ENCODE data around the gene ACAP1.
"Not testable (repeated sequence)": the region's sequence is repeated elsewhere in the genome, so short reads cannot be mapped to it uniquely, and the experiment has no call there.

ACAP1 gene

DNA sequence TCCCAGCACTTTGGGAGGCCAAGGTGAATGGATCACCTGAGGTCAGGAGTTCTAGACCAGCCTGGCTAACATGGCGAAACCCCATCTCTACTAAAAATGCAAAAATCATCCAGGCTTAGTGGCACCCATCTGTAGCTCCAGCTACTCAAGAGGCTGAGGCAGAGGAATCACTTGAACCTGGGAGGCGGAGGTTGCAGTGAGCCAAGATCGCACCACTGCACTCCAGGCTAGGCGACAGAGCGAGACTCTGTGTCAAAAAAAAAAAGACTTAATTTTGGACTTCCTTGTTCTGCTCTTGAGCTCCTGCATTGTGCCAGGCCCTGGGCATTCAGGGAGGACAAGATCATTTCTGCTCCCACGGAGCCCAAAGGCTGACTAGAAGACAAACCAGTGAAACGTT is 1.3 kb downstream of the ACAP1 start:
- not testable (repeated sequence) for H4K20me1 ChIP-seq (ENCODE audit: insufficient read depth, low read length)
- peak overlapping the region; percentile 93 for H3K4me2 ChIP-seq (ENCODE audit: low read length)

DNA sequence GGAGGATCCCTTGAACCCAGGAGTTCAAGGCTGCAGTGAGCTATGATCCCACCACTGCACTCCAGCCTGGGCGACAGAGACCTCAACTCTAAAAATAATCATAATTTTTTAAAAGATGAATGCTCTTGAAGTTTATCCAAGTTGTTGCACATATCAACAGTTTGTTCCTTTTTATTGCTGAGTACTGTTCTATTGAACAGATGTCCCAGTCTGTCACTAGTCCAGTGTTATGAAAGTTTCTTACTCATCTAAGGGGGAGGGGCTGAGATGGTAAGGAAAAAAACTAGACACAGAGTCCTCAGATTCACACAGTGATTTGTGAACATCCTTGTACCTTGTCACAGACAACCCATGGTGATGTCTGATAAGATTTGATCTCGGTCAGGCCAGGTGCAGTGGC is 3.9 kb downstream of the ACAP1 start:
- Histone ChIP-seq H3K9ac (ENCODE audit: low read length) (no peak overlapping the region), H3K27me3 (ENCODE audit: insufficient read depth, low read length) (no peaks in the 10 kb centered on the region), H4K20me1 (ENCODE audit: insufficient read depth, low read length) (no peaks in the 10 kb centered on the region), H2AFZ (ENCODE audit: low read length) (no peak overlapping the region), H3K9me3 (ENCODE audit: low read length) (no peaks in the 10 kb centered on the region), H3K4me2 (ENCODE audit: low read length) (no peak overlapping the region), H3K36me3 (ENCODE audit: insufficient read depth, low read length) (peaks cover 17% of the 10 kb centered on the region), H3K27ac (ENCODE audit: low read depth, low read length, poor library complexity, severe bottlenecking) (no peak overlapping the region), H3F3A (ENCODE audit: insufficient read depth, low read length) (no peaks in the 10 kb centered on the region), H3K9me2 (ENCODE audit: low read depth, low read length) (no peaks in the 10 kb centered on the region), H3K4me3 (ENCODE audit: low read depth, low read length, poor library complexity, severe bottlenecking) (no peak overlapping the region), H3K4me1 (ENCODE audit: insufficient read depth, low read length, severe bottlenecking) (peaks cover 28% of the 10 kb centered on the region), H3K79me2 (ENCODE audit: insufficient read depth, low read length) (no peaks in the 10 kb centered on the region)
- no peak for TF ChIP-seq EZH2 (IDR thresholded peaks at IDR 0.05; ENCODE audit: borderline replicate concordance, low read length)
- TF ChIP-seq, protein P1, sequence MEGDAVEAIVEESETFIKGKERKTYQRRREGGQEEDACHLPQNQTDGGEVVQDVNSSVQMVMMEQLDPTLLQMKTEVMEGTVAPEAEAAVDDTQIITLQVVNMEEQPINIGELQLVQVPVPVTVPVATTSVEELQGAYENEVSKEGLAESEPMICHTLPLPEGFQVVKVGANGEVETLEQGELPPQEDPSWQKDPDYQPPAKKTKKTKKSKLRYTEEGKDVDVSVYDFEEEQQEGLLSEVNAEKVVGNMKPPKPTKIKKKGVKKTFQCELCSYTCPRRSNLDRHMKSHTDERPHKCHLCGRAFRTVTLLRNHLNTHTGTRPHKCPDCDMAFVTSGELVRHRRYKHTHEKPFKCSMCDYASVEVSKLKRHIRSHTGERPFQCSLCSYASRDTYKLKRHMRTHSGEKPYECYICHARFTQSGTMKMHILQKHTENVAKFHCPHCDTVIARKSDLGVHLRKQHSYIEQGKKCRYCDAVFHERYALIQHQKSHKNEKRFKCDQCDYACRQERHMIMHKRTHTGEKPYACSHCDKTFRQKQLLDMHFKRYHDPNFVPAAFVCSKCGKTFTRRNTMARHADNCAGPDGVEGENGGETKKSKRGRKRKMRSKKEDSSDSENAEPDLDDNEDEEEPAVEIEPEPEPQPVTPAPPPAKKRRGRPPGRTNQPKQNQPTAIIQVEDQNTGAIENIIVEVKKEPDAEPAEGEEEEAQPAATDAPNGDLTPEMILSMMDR (IDR thresholded peaks at IDR 0.05; ENCODE audit: low read length), result no peak

More for the DNA sequence above, 1.3 kb downstream of the ACAP1 start:
- not testable (repeated sequence) for H3K9me3 ChIP-seq (ENCODE audit: low read length); H3K27me3 ChIP-seq (ENCODE audit: insufficient read depth, low read length); H2AFZ ChIP-seq (ENCODE audit: low read length); H3F3A ChIP-seq (ENCODE audit: insufficient read depth, low read length); H3K79me2 ChIP-seq (ENCODE audit: insufficient read depth, low read length); H3K9me2 ChIP-seq (ENCODE audit: low read depth, low read length)
- H3K36me3 ChIP-seq (ENCODE audit: insufficient read depth, low read length), result peaks cover 12% of the 10 kb centered on the region
- peak overlapping the region; percentile 88; the same call in 1 of the 2 replicates for H3K9ac ChIP-seq (ENCODE audit: low read length)
- H3K27ac ChIP-seq (ENCODE audit: low read depth, low read length, poor library complexity, severe bottlenecking), result peak overlapping the region; percentile 90
- peaks cover 31% of the 10 kb centered on the region for H3K4me1 ChIP-seq (ENCODE audit: insufficient read depth, low read length, severe bottlenecking)
- H3K4me3 ChIP-seq (ENCODE audit: low read depth, low read length, poor library complexity, severe bottlenecking), result peak overlapping the region; percentile 82

DNA sequence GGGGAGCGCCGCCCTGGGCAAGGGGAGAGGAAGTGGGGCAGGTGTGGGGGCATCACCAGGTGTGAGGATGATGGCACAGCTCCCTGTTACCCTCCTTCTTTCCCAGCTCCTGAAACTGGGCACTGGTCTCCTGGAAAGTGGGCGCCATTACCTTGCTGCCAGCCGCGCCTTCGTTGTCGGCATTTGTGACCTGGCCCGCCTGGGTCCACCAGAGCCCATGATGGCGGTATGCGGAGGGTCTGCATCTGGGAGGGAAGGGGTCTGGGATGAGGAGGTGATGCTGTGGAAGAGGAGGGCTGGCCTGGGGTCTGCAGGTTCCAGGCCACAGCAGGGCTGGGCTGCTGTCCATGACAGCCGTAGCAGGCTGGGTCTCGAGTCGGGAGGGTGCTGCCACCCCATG is 5.5 kb downstream of the ACAP1 start:
- Histone ChIP-seq H3K9ac (ENCODE audit: low read length) (no peak overlapping the region), H3K36me3 (ENCODE audit: insufficient read depth, low read length) (peaks cover 28% of the 10 kb centered on the region), H2AFZ (ENCODE audit: low read length) (no peak overlapping the region), H3K9me2 (ENCODE audit: low read depth, low read length) (no peaks in the 10 kb centered on the region), H3F3A (ENCODE audit: insufficient read depth, low read length) (no peaks in the 10 kb centered on the region), H3K27ac (ENCODE audit: low read depth, low read length, poor library complexity, severe bottlenecking) (no peak overlapping the region), H3K4me3 (ENCODE audit: low read depth, low read length, poor library complexity, severe bottlenecking) (no peak overlapping the region), H3K27me3 (ENCODE audit: insufficient read depth, low read length) (no peaks in the 10 kb centered on the region), H3K9me3 (ENCODE audit: low read length) (no peaks in the 10 kb centered on the region), H3K4me2 (ENCODE audit: low read length) (no peak overlapping the region), H4K20me1 (ENCODE audit: insufficient read depth, low read length) (no peaks in the 10 kb centered on the region), H3K4me1 (ENCODE audit: insufficient read depth, low read length, severe bottlenecking) (peaks cover 11% of the 10 kb centered on the region), H3K79me2 (ENCODE audit: insufficient read depth, low read length) (no peaks in the 10 kb centered on the region)
- TF ChIP-seq, protein P1 (IDR thresholded peaks at IDR 0.05; ENCODE audit: low read length), result no peak
- no peak for TF ChIP-seq EZH2 (IDR thresholded peaks at IDR 0.05; ENCODE audit: borderline replicate concordance, low read length)

DNA sequence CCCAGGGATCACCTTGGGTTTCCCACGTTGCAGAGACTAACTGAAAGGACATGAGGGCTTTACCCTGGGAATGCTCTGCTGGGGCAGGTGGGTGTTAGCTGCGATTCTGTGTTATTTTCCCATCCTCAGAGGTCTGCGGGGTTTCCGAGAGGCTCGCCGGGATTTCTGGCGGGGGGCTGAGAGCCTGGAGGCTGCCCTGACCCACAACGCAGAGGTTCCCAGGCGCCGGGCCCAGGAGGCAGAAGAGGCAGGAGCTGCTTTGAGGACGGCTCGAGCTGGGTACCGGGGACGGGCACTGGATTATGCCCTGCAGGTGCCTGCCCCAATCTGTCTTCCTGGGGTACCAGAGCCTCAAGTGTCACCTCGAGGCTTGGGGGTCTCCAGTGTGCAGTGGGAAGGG is 6.9 kb downstream of the ACAP1 start:
- Histone ChIP-seq H4K20me1 (ENCODE audit: insufficient read depth, low read length) (no peaks in the 10 kb centered on the region), H3K27me3 (ENCODE audit: insufficient read depth, low read length) (no peaks in the 10 kb centered on the region), H3K79me2 (ENCODE audit: insufficient read depth, low read length) (no peaks in the 10 kb centered on the region), H3K36me3 (ENCODE audit: insufficient read depth, low read length) (peaks cover 37% of the 10 kb centered on the region), H3K4me3 (ENCODE audit: low read depth, low read length, poor library complexity, severe bottlenecking) (no peak overlapping the region), H3K9me3 (ENCODE audit: low read length) (no peaks in the 10 kb centered on the region), H3F3A (ENCODE audit: insufficient read depth, low read length) (no peaks in the 10 kb centered on the region), H2AFZ (ENCODE audit: low read length) (no peak overlapping the region), H3K9me2 (ENCODE audit: low read depth, low read length) (no peaks in the 10 kb centered on the region), H3K27ac (ENCODE audit: low read depth, low read length, poor library complexity, severe bottlenecking) (no peak overlapping the region), H3K4me1 (ENCODE audit: insufficient read depth, low read length, severe bottlenecking) (no peaks in the 10 kb centered on the region), H3K9ac (ENCODE audit: low read length) (no peak overlapping the region), H3K4me2 (ENCODE audit: low read length) (no peak overlapping the region)
- TF ChIP-seq EZH2 (IDR thresholded peaks at IDR 0.05; ENCODE audit: borderline replicate concordance, low read length), result no peak
- TF ChIP-seq, protein P1 (IDR thresholded peaks at IDR 0.05; ENCODE audit: low read length), result no peak
